HCT116 (cell line): ENCODE data around the gene IL36RN. TPM values are rescaled to one million over a fixed set of nuclear protein-coding genes. Genes with fewer than 3 reads are reported as not detected.

Experiments
- ATAC-seq: fragments of 200-7000 bp; cut with Tn5 transposase; 2 replicates; pipeline ENCODE4 v1.9.1; 2020; ENCODE audit warnings: mild to moderate bottlenecking, moderate library complexity
- BruUV-seq: library from RNA; stranded (reverse); fragments of 400-500 nt; replicated peaks from 2 replicates; lab custom pipeline; 2021; lab: Mats Ljungman, UMichigan
- CTCF ChIA-PET: fragments of 300-600 bp; sonication (Branson Sonifier 250); formaldehyde crosslinking; loops from one replicate; lab custom pipeline; 2021; ENCODE audit warnings: antibody characterized with exemption; lab: Charles Lee
- POLR2A ChIA-PET: fragments of 300-600, 350-600 bp; sonication (Branson Sonifier 250); formaldehyde crosslinking; loops from one replicate; lab custom pipeline; 2021; ENCODE audit warnings: antibody characterized with exemption; lab: Charles Lee
- RAD21 ChIA-PET, 2 experiments: fragments of 300-600 bp; sonication (Branson Sonifier 250); formaldehyde crosslinking; loops; one replicate each; lab custom pipeline; 2023; ENCODE audit warnings: low total read pairs in 2 of 2; ENCODE audit not compliant: uncharacterized antibody in 2 of 2, unreplicated experiment in 2 of 2, low non-redundant PET in 1 of 2; lab: Charles Lee
- DNase-seq: peaks from one replicate; pipeline ENCODE4 v3.0.0-alpha.2; 2010; ENCODE audit warnings: low read depth, low spot score
- H2AFZ ChIP-seq: fragments of 200-600 bp; shearing (Covaris generic), sonication (generic); 2 replicates; pipeline ENCODE4 v1.6.1; 2017; ENCODE audit warnings: low read depth, mixed run types, mixed read lengths, antibody characterized with exemption, low read length; ENCODE audit not compliant: poor library complexity, severe bottlenecking
- H3K27ac ChIP-seq: 2 replicates; pipeline ENCODE4 v1.5.1; 2012; ENCODE audit warnings: low read depth, low read length
- H3K27me3 ChIP-seq: fragments of 200-600 bp; sonication (generic); 2 replicates; pipeline ENCODE4 v1.6.1; 2016; ENCODE audit warnings: mixed run types, low read length, mixed read lengths; ENCODE audit not compliant: insufficient read depth
- H3K36me3 ChIP-seq, 2 experiments: fragments of 200-500 bp in 1 of 2; fragments of 200-600 bp in 1 of 2; sonication (Bioruptor generic) in 1 of 2; sonication (generic) in 1 of 2; 2 replicates each; pipeline versions ENCODE4 v1.5.1 to v1.6.1; 2014 to 2016; ENCODE audit warnings: low read length in 2 of 2, inconsistent platforms in 1 of 2, mixed read lengths in 1 of 2, mixed run types in 1 of 2; ENCODE audit not compliant: insufficient read depth in 2 of 2, control insufficient read depth in 1 of 2
- H3K4me1 ChIP-seq, 2 experiments: fragments of 200-600 bp in 1 of 2; sonication (generic) in 1 of 2; 2 replicates each; pipeline versions ENCODE4 v1.5.1 to v1.6.1; 2012 to 2017; ENCODE audit warnings: low read length in 2 of 2, inconsistent platforms in 1 of 2, mild to moderate bottlenecking in 1 of 2, mixed read lengths in 1 of 2, mixed run types in 1 of 2, moderate library complexity in 1 of 2; ENCODE audit not compliant: insufficient read depth in 2 of 2, control insufficient read depth in 1 of 2
- H3K4me2 ChIP-seq: fragments of 200-600 bp; sonication (generic); 2 replicates; pipeline ENCODE4 v1.6.1; 2017; ENCODE audit warnings: mixed run types, low read length, mixed read lengths
- H3K4me3 ChIP-seq, 2 experiments: fragments of 200-600 bp in 1 of 2; sonication (generic) in 1 of 2; replicated peaks in 1 of 2; 2 replicates each; pipeline ENCODE4 v1.5.1; 2011 to 2016; ENCODE audit warnings: low read length in 2 of 2, control low read depth in 1 of 2, low read depth in 1 of 2, mild to moderate bottlenecking in 1 of 2, mixed read lengths in 1 of 2, mixed run types in 1 of 2
- H3K79me2 ChIP-seq: fragments of 200-600 bp; sonication (generic); 2 replicates; pipeline ENCODE4 v1.6.1; 2017; ENCODE audit warnings: mild to moderate bottlenecking, mixed run types, low read length, moderate library complexity, mixed read lengths; ENCODE audit not compliant: insufficient read depth
- H3K9ac ChIP-seq: fragments of 200-600 bp; sonication (generic); 2 replicates; pipeline ENCODE4 v1.6.1; 2016; ENCODE audit warnings: low read length, mixed read lengths
- H3K9me2 ChIP-seq: fragments of 200-600 bp; sonication (generic), shearing (Covaris generic); 2 replicates; pipeline ENCODE4 v1.6.1; 2017; ENCODE audit warnings: mixed run types, mild to moderate bottlenecking, moderate library complexity; ENCODE audit not compliant: insufficient read depth
- H3K9me3 ChIP-seq, 2 experiments: fragments of 200-500 bp in 1 of 2; fragments of 200-600 bp in 1 of 2; sonication (Bioruptor generic) in 1 of 2; sonication (generic) in 1 of 2; 2 replicates each; pipeline ENCODE4 v1.6.1; 2014 to 2017; ENCODE audit warnings: low read length in 2 of 2, mixed read lengths in 2 of 2, inconsistent platforms in 1 of 2, low read depth in 1 of 2, mild to moderate bottlenecking in 1 of 2, mixed run types in 1 of 2, moderate library complexity in 1 of 2; ENCODE audit not compliant: control insufficient read depth in 1 of 2, insufficient read depth in 1 of 2
- H4K20me1 ChIP-seq: fragments of 200-600 bp; sonication (generic), shearing (Covaris generic); 2 replicates; pipeline ENCODE4 v1.6.1; 2017; ENCODE audit warnings: mixed run types, mild to moderate bottlenecking, moderate library complexity; ENCODE audit not compliant: insufficient read depth
- CBX3 ChIP-seq: IDR thresholded peaks from 2 replicates; pipeline ENCODE4 v1.6.1; 2012; ENCODE audit warnings: low read depth
- EGR1 ChIP-seq: IDR thresholded peaks from 2 replicates; pipeline ENCODE4 v1.6.1; 2012; ENCODE audit warnings: low read depth
- ELF1 ChIP-seq: IDR thresholded peaks from 2 replicates; pipeline ENCODE4 v1.6.1; 2012; ENCODE audit warnings: low read depth, borderline replicate concordance
- JUND ChIP-seq: IDR thresholded peaks from 2 replicates; pipeline ENCODE4 v1.6.1; 2012
- POLR2A ChIP-seq: IDR thresholded peaks from 2 replicates; pipeline ENCODE4 v1.7.0; 2011; ENCODE audit warnings: borderline replicate concordance; ENCODE audit not compliant: insufficient read depth, insufficient read length; ENCODE audit errors: extremely low read depth
- POLR2AphosphoS5 ChIP-seq: IDR thresholded peaks from 2 replicates; pipeline ENCODE4 v1.6.1; 2011; ENCODE audit warnings: mild to moderate bottlenecking, low read depth, low read length, moderate library complexity
- RAD21 ChIP-seq: IDR thresholded peaks from 2 replicates; pipeline ENCODE4 v1.6.1; 2012; ENCODE audit warnings: low read depth, mild to moderate bottlenecking
- SIN3A ChIP-seq: IDR thresholded peaks from 2 replicates; pipeline ENCODE4 v1.6.1; 2012; ENCODE audit warnings: low read depth
- SP1 ChIP-seq: IDR thresholded peaks from 2 replicates; pipeline ENCODE4 v1.6.1; 2012; ENCODE audit warnings: low read depth
- SRF ChIP-seq: IDR thresholded peaks from 2 replicates; pipeline ENCODE4 v1.6.1; 2012; ENCODE audit warnings: low read depth
- ZFX ChIP-seq: fragments of 450-650 bp; IDR thresholded peaks from 2 replicates; pipeline ENCODE4 v1.6.1; 2017
- intact Hi-C: fragments of 100-400 bp; cut with micrococcal nuclease; formaldehyde crosslinking; loops from 2 replicates; pipeline ENCODE4 v1.10.0; 2022
- total RNA-seq: library from RNA; stranded (reverse); gene quantifications from one replicate; pipeline ENCODE4 v1.2.1, GENCODE V29; 2021; ENCODE audit not compliant: unreplicated experiment
- TF ChIP-seq, protein P1 (sequence below): IDR thresholded peaks from 2 replicates; pipeline ENCODE4 v1.6.1; 2012; ENCODE audit warnings: low read depth

The IL36RN gene
- total RNA-seq, 1 experiment from 2014 or later = not detected

DNA sequence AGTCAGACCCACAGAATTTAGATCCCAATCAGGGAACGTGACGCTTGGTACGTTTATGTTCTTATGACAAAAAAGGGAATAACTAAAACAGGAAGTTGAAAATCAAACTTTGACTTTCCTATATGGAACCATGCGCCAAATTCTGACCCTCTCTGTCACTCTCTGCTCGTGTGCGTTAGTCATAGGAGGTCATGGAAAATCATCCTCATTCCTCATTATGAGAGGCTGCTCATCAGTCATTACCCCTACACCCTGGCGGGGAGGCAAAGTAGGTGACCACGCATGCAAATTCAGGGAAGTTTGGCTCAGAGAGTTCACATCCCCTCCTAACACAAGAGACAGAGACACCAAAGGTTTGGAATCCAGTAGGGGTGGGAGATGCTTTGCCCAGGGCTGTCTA, 24.3 kb downstream of the IL36RN start:
- H2AFZ ChIP-seq = no peak overlapping the region
- ATAC-seq (no peak), DNase-seq (no peak)
- ChIA-PET CTCF (interaction anchor here (1.8 kb wide), 1 partner anchor 116 kb away, joined by 16 read pairs; no protein-coding TSS in a partner anchor), POLR2A (no interaction called here)
- no peak overlapping the region for H3K4me2 ChIP-seq
- no peaks in the 10 kb centered on the region for H3K79me2 ChIP-seq
- intact Hi-C loops = loop anchor here (5.0 kb wide), 1 partner anchor 309 kb away; no protein-coding TSS in a partner anchor
- no peaks in the 10 kb centered on the region for H3K27me3 ChIP-seq
- H4K20me1 ChIP-seq = no peaks in the 10 kb centered on the region
- no peak overlapping the region for H3K9ac ChIP-seq
- H3K9me2 ChIP-seq = no peaks in the 10 kb centered on the region
- H3K36me3 ChIP-seq = no peaks in the 10 kb centered on the region
- peaks cover 10 to 19% of the 10 kb centered on the region in 2 experiments for H3K4me1 ChIP-seq
- no peak for TF ChIP-seq POLR2A
- no peak for TF ChIP-seq SRF
- TF ChIP-seq JUND = no peak
- no peak for TF ChIP-seq SP1
- TF ChIP-seq ELF1 = no peak
- no peak for TF ChIP-seq POLR2AphosphoS5
- TF ChIP-seq, protein P1, sequence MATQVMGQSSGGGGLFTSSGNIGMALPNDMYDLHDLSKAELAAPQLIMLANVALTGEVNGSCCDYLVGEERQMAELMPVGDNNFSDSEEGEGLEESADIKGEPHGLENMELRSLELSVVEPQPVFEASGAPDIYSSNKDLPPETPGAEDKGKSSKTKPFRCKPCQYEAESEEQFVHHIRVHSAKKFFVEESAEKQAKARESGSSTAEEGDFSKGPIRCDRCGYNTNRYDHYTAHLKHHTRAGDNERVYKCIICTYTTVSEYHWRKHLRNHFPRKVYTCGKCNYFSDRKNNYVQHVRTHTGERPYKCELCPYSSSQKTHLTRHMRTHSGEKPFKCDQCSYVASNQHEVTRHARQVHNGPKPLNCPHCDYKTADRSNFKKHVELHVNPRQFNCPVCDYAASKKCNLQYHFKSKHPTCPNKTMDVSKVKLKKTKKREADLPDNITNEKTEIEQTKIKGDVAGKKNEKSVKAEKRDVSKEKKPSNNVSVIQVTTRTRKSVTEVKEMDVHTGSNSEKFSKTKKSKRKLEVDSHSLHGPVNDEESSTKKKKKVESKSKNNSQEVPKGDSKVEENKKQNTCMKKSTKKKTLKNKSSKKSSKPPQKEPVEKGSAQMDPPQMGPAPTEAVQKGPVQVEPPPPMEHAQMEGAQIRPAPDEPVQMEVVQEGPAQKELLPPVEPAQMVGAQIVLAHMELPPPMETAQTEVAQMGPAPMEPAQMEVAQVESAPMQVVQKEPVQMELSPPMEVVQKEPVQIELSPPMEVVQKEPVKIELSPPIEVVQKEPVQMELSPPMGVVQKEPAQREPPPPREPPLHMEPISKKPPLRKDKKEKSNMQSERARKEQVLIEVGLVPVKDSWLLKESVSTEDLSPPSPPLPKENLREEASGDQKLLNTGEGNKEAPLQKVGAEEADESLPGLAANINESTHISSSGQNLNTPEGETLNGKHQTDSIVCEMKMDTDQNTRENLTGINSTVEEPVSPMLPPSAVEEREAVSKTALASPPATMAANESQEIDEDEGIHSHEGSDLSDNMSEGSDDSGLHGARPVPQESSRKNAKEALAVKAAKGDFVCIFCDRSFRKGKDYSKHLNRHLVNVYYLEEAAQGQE = no peak
- no peak for TF ChIP-seq SIN3A
- no peak for TF ChIP-seq RAD21
- no peak for TF ChIP-seq EGR1
- TF ChIP-seq CBX3 = no peak
- TF ChIP-seq ZFX = no peak
- TF ChIP-seq, all 23 proteins: peak for 0
- RAD21 ChIA-PET = no interaction called here
- no peak overlapping the region for H3K27ac ChIP-seq
- no peak overlapping the region for H3K4me3 ChIP-seq
- H3K9me3 ChIP-seq = no peaks in the 10 kb centered on the region
- no TSS peak for BruUV-seq
